EH (cell line): ENCODE data around the gene AP1AR.
"Not testable (repeated sequence)": the region's sequence is repeated elsewhere in the genome, so short reads cannot be mapped to it uniquely, and the experiment has no call there.

Experiments
- DNase-seq: peaks from one replicate; pipeline ENCODE4 v3.0.0-alpha.2; 2015; ENCODE audit warnings: low read depth

AP1AR gene

GRCh38 chr4:112231779-112232713 lies at the start of gene AP1AR:
AP1AR (plus strand) TSS chr4:112231787; CDS start chr4:112232092, 305 bp downstream.
- DNase-seq, result peak; percentile 79

GRCh38 chr4:112182604-112183003 lies 49.0 kb upstream of the AP1AR start:
- DNase-seq, result no peak

- DNase-seq, result no peak
Measured at GRCh38 chr4:112183252-112183651, 48.3 kb upstream of the AP1AR start.

- DNase-seq, result no peak
Measured at GRCh38 chr4:112184438-112184837, 47.1 kb upstream of the AP1AR start.

- no peak for DNase-seq
Measured at GRCh38 chr4:112185334-112185733, 46.3 kb upstream of the AP1AR start.

- no peak for DNase-seq
Measured at GRCh38 chr4:112185740-112186670, 45.6 kb upstream of the AP1AR start.

- DNase-seq, result no peak
Measured at GRCh38 chr4:112189754-112190153, 41.8 kb upstream of the AP1AR start.

- DNase-seq, result no peak
Measured at GRCh38 chr4:112190684-112191083, 40.9 kb upstream of the AP1AR start.

GRCh38 chr4:112196461-112196860 lies 35.1 kb upstream of the AP1AR start:
- no peak for DNase-seq

- no peak for DNase-seq
Measured at GRCh38 chr4:112199041-112199440, 32.5 kb upstream of the AP1AR start.

GRCh38 chr4:112201915-112202505 lies 29.6 kb upstream of the AP1AR start:
- DNase-seq, result no peak

GRCh38 chr4:112203593-112203992 lies 28.0 kb upstream of the AP1AR start:
- DNase-seq, result no peak

- DNase-seq, result no peak
Measured at GRCh38 chr4:112206431-112206830, 25.2 kb upstream of the AP1AR start.

GRCh38 chr4:112208137-112209095 lies 23.2 kb upstream of the AP1AR start:
- not testable (repeated sequence) for DNase-seq

GRCh38 chr4:112210777-112211176 lies 20.8 kb upstream of the AP1AR start:
- no peak for DNase-seq

- peak; percentile 58 for DNase-seq
Measured at GRCh38 chr4:112213091-112213490, 18.5 kb upstream of the AP1AR start.

GRCh38 chr4:112213856-112214255 lies 17.7 kb upstream of the AP1AR start:
- DNase-seq, result peak; percentile 85

GRCh38 chr4:112214390-112215264 lies 17.0 kb upstream of the AP1AR start:
- DNase-seq, result peak; percentile 41

GRCh38 chr4:112219826-112220366 lies 11.7 kb upstream of the AP1AR start:
- DNase-seq, result no peak
